Stimulated activated naive CD8-positive, alpha-beta T cell treated with anti-CD3 and anti-CD28 coated beads, Interleukin-15, Interleukin-2, amounts not matched to agents 100 ng/mL and 50 ng/mL, for 24 hours (primary cell): ENCODE data around the gene FREM2.

ENCODE experiments used
- H3K27ac Mint-ChIP-seq: one replicate; pipeline ENCODE4 v1.8.0; 2021; ENCODE audit warnings: mild to moderate bottlenecking, mixed read lengths
- H3K27me3 Mint-ChIP-seq: one replicate; pipeline ENCODE4 v1.8.0; 2021; ENCODE audit warnings: mixed read lengths
- H3K36me3 Mint-ChIP-seq: one replicate; pipeline ENCODE4 v1.8.0; 2021; ENCODE audit warnings: low read depth, mixed read lengths
- H3K4me1 Mint-ChIP-seq: one replicate; pipeline ENCODE4 v1.8.0; 2021; ENCODE audit warnings: low read depth, mixed read lengths
- H3K4me3 Mint-ChIP-seq: one replicate; pipeline ENCODE4 v1.8.0; 2021; ENCODE audit warnings: mild to moderate bottlenecking, mixed read lengths
- H3K9me3 Mint-ChIP-seq: one replicate; pipeline ENCODE4 v1.8.0; 2021; ENCODE audit warnings: mixed read lengths

Gene FREM2

GRCh38 chr13:38702669-38703068, 15.8 kb downstream of the FREM2 start:
- no peak overlapping the region for H3K4me3 Mint-ChIP-seq
- H3K27ac Mint-ChIP-seq = no peak overlapping the region
- H3K27me3 Mint-ChIP-seq = no peaks in the 10 kb centered on the region
- H3K9me3 Mint-ChIP-seq = no peaks in the 10 kb centered on the region
- H3K4me1 Mint-ChIP-seq = no peaks in the 10 kb centered on the region
- no peaks in the 10 kb centered on the region for H3K36me3 Mint-ChIP-seq

GRCh38 chr13:38703255-38703654, 16.4 kb downstream of the FREM2 start:
- Mint-ChIP-seq H3K36me3 (no peaks in the 10 kb centered on the region), H3K27me3 (no peaks in the 10 kb centered on the region), H3K9me3 (no peaks in the 10 kb centered on the region), H3K4me1 (no peaks in the 10 kb centered on the region), H3K4me3 (no peak overlapping the region), H3K27ac (no peak overlapping the region)

GRCh38 chr13:38705365-38705764, 18.5 kb downstream of the FREM2 start:
- Mint-ChIP-seq H3K27ac (no peak overlapping the region), H3K9me3 (no peaks in the 10 kb centered on the region), H3K27me3 (no peaks in the 10 kb centered on the region), H3K4me1 (no peaks in the 10 kb centered on the region), H3K4me3 (no peak overlapping the region), H3K36me3 (no peaks in the 10 kb centered on the region)

- no peaks in the 10 kb centered on the region for H3K27me3 Mint-ChIP-seq
- no peaks in the 10 kb centered on the region for H3K9me3 Mint-ChIP-seq
These were observed 20.6 kb downstream of the FREM2 start for GRCh38 chr13:38707460-38707859.

GRCh38 chr13:38713046-38713445, 26.2 kb downstream of the FREM2 start:
- Mint-ChIP-seq H3K9me3 (no peaks in the 10 kb centered on the region), H3K4me1 (no peaks in the 10 kb centered on the region), H3K36me3 (no peaks in the 10 kb centered on the region), H3K27me3 (no peaks in the 10 kb centered on the region), H3K27ac (no peak overlapping the region), H3K4me3 (no peak overlapping the region)

More at GRCh38 chr13:38707460-38707859, 20.6 kb downstream of the FREM2 start:
- H3K4me1 Mint-ChIP-seq = no peaks in the 10 kb centered on the region
- H3K27ac Mint-ChIP-seq = no peak overlapping the region
- no peaks in the 10 kb centered on the region for H3K36me3 Mint-ChIP-seq
- H3K4me3 Mint-ChIP-seq = no peak overlapping the region

- Mint-ChIP-seq H3K4me3 (no peak overlapping the region), H3K27ac (no peak overlapping the region), H3K36me3 (no peaks in the 10 kb centered on the region), H3K27me3 (peaks cover 3% of the 10 kb centered on the region), H3K9me3 (peaks cover 3% of the 10 kb centered on the region), H3K4me1 (no peaks in the 10 kb centered on the region)
These were observed 31.5 kb downstream of the FREM2 start for GRCh38 chr13:38718374-38718773.

GRCh38 chr13:38730332-38730731, 43.5 kb downstream of the FREM2 start:
- no peaks in the 10 kb centered on the region for H3K27me3 Mint-ChIP-seq
- no peak overlapping the region for H3K4me3 Mint-ChIP-seq
- no peak overlapping the region for H3K27ac Mint-ChIP-seq
- H3K4me1 Mint-ChIP-seq = no peaks in the 10 kb centered on the region
- H3K36me3 Mint-ChIP-seq = no peaks in the 10 kb centered on the region
- H3K9me3 Mint-ChIP-seq = no peaks in the 10 kb centered on the region

GRCh38 chr13:38733146-38733545, 46.3 kb downstream of the FREM2 start:
- peaks cover 5% of the 10 kb centered on the region for H3K27me3 Mint-ChIP-seq
- H3K4me1 Mint-ChIP-seq = no peaks in the 10 kb centered on the region
- no peaks in the 10 kb centered on the region for H3K36me3 Mint-ChIP-seq
- no peak overlapping the region for H3K4me3 Mint-ChIP-seq
- no peak overlapping the region for H3K27ac Mint-ChIP-seq
- H3K9me3 Mint-ChIP-seq = no peaks in the 10 kb centered on the region

GRCh38 chr13:38735665-38736440, 49.0 kb downstream of the FREM2 start:
- Mint-ChIP-seq H3K4me1 (no peaks in the 10 kb centered on the region), H3K36me3 (no peaks in the 10 kb centered on the region), H3K9me3 (no peaks in the 10 kb centered on the region), H3K27ac (no peak overlapping the region), H3K4me3 (no peak overlapping the region), H3K27me3 (peaks cover 5% of the 10 kb centered on the region)

GRCh38 chr13:38743466-38743865, 56.6 kb downstream of the FREM2 start:
- Mint-ChIP-seq H3K4me3 (no peak overlapping the region), H3K27me3 (no peaks in the 10 kb centered on the region), H3K36me3 (no peaks in the 10 kb centered on the region), H3K27ac (no peak overlapping the region), H3K4me1 (no peaks in the 10 kb centered on the region), H3K9me3 (no peaks in the 10 kb centered on the region)

- Mint-ChIP-seq H3K36me3 (no peaks in the 10 kb centered on the region), H3K27ac (no peak overlapping the region), H3K4me1 (no peaks in the 10 kb centered on the region), H3K9me3 (no peaks in the 10 kb centered on the region), H3K27me3 (no peaks in the 10 kb centered on the region), H3K4me3 (no peak overlapping the region)
These were observed 65.8 kb downstream of the FREM2 start for GRCh38 chr13:38752686-38753085.

GRCh38 chr13:38753878-38754277, 67.0 kb downstream of the FREM2 start:
- Mint-ChIP-seq H3K27ac (no peak overlapping the region), H3K4me3 (no peak overlapping the region), H3K4me1 (no peaks in the 10 kb centered on the region), H3K9me3 (no peaks in the 10 kb centered on the region), H3K36me3 (no peaks in the 10 kb centered on the region), H3K27me3 (peaks cover 6% of the 10 kb centered on the region)

GRCh38 chr13:38755793-38756192, 68.9 kb downstream of the FREM2 start:
- H3K4me3 Mint-ChIP-seq = no peak overlapping the region
- H3K36me3 Mint-ChIP-seq = no peaks in the 10 kb centered on the region
- H3K27me3 Mint-ChIP-seq = peaks cover 6% of the 10 kb centered on the region
- H3K4me1 Mint-ChIP-seq = no peaks in the 10 kb centered on the region
- H3K9me3 Mint-ChIP-seq = no peaks in the 10 kb centered on the region
- H3K27ac Mint-ChIP-seq = no peak overlapping the region

- no peaks in the 10 kb centered on the region for H3K4me1 Mint-ChIP-seq
- H3K9me3 Mint-ChIP-seq = peaks cover 7% of the 10 kb centered on the region
- H3K27me3 Mint-ChIP-seq = peaks cover 14% of the 10 kb centered on the region
- no peak overlapping the region for H3K4me3 Mint-ChIP-seq
- no peaks in the 10 kb centered on the region for H3K36me3 Mint-ChIP-seq
- no peak overlapping the region for H3K27ac Mint-ChIP-seq
These were observed 71.4 kb downstream of the FREM2 start for GRCh38 chr13:38758277-38758676.

GRCh38 chr13:38759390-38759789, 72.5 kb downstream of the FREM2 start:
- no peaks in the 10 kb centered on the region for H3K4me1 Mint-ChIP-seq
- peaks cover 14% of the 10 kb centered on the region for H3K27me3 Mint-ChIP-seq
- peaks cover 7% of the 10 kb centered on the region for H3K9me3 Mint-ChIP-seq

More at GRCh38 chr13:38759390-38759789, 72.5 kb downstream of the FREM2 start:
- Mint-ChIP-seq H3K36me3 (no peaks in the 10 kb centered on the region), H3K4me3 (no peak overlapping the region), H3K27ac (no peak overlapping the region)
